Measurements from ENCODE around the gene ABCD2. TPM values are rescaled to one million over a fixed set of nuclear protein-coding genes. Genes with fewer than 3 reads are reported as not detected.

The ABCD2 gene
- total and polyA plus RNA-seq, 9 of the 15 experiments (the other 6 are each of a cell fraction or from before 2014, with no cell fraction given) = 0.01 to 0.08 (median 0.04) TPM; not detected in 3

DNA sequence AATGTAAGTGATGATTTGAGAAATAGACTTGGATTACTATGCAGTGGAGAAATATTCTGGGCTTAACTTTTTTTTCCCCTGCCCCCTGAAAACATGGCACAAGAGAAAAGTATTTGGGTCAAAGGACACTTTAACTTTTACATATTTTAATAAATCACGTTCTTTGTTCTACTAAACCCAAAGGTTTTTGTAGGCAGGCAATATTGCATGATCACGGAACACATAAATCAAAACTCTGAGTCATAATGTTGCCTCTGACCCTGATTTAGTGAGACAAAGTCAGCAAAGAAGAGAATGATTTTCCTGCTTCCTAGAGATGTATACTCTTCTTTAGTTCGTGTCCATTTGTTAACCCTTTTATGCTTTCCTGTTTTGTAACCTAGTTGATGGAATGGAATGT, 38.0 kb downstream of the ABCD2 start (continued):
- TF ChIP-seq ZNF592 (IDR thresholded peaks at IDR 0.05) = no peak

DNA sequence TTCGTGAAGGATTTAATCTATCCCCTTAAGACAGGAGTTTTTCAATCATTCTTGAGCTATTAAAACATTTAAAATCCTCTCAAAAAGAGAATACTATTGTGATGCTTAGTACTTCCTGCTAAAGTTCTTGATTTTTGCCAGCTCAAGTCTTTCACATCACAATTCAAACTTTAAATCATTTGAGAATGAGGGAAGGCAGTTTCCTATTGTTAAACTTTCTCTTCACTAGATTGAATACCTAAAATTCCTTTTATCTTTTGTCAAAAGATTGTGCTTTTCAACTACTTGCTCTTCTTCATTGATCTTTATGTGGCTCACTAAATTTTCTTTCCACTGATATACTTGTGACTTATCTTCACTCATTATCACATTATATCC, 44.1 kb downstream of the ABCD2 start:
- BruUV-seq (replicated peaks) = no TSS peak
- H3K79me2 ChIP-seq (ENCODE audit: control insufficient read depth, insufficient read depth, low read length) = no peaks in the 10 kb centered on the region
- no peaks in the 10 kb centered on the region for H3K9me1 ChIP-seq (ENCODE audit: control insufficient read depth, insufficient read depth, low read length)
- no peak overlapping the region for H3K4me3 ChIP-seq
- TF ChIP-seq POLR2A (conservative IDR thresholded peaks at IDR 0.05) = no peak
- TF ChIP-seq, protein P1, sequence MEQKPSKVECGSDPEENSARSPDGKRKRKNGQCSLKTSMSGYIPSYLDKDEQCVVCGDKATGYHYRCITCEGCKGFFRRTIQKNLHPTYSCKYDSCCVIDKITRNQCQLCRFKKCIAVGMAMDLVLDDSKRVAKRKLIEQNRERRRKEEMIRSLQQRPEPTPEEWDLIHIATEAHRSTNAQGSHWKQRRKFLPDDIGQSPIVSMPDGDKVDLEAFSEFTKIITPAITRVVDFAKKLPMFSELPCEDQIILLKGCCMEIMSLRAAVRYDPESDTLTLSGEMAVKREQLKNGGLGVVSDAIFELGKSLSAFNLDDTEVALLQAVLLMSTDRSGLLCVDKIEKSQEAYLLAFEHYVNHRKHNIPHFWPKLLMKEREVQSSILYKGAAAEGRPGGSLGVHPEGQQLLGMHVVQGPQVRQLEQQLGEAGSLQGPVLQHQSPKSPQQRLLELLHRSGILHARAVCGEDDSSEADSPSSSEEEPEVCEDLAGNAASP (IDR thresholded peaks at IDR 0.05) = no peak
- TF ChIP-seq RUNX1 (IDR thresholded peaks at IDR 0.05; ENCODE audit: low read depth) = no peak
- TF ChIP-seq TEAD2 (tag; IDR thresholded peaks at IDR 0.05) = no peak
- TF ChIP-seq ZNF384 (IDR thresholded peaks at IDR 0.05; ENCODE audit: low read depth, low read length) = no peak
- TF ChIP-seq THRAP3 (IDR thresholded peaks at IDR 0.05; ENCODE audit: borderline replicate concordance) = no peak
- no peak for TF ChIP-seq ZC3H8 (IDR thresholded peaks at IDR 0.05)
- TF ChIP-seq PHF20 (IDR thresholded peaks at IDR 0.05; ENCODE audit: partially characterized antibody) = no peak
- TF ChIP-seq ZBTB8A (IDR thresholded peaks at IDR 0.05; ENCODE audit: partially characterized antibody) = no peak
- TF ChIP-seq ZBTB12 (CRISPR knock-in tag; IDR thresholded peaks at IDR 0.05) = no peak
- TF ChIP-seq SP1 (CRISPR knock-in tag; IDR thresholded peaks at IDR 0.05) = no peak
- no peak for TF ChIP-seq KDM1A (IDR thresholded peaks at IDR 0.05)
- no peak for TF ChIP-seq ASH1L (IDR thresholded peaks at IDR 0.05; ENCODE audit: borderline replicate concordance, low read depth, partially characterized antibody)
- POLR2A ChIA-PET = no interaction called here
- 0% methylated on average over 1 of the region's 1 CpG for WGBS (ENCODE audit: insufficient coverage, low coverage, missing lambda C conversion rate)
- H3K27ac ChIP-seq (ENCODE audit: extremely low read depth, low read depth, low read length) = no peak overlapping the region
- ATAC-seq (no peak), DNase-seq (ENCODE audit: extremely low read depth in 1 of 4, low spot score in 3 of 4) (no peak), FAIRE-seq (no peak)
- H3K36me3 ChIP-seq (ENCODE audit: control insufficient read depth, insufficient read depth, low read length) = no peaks in the 10 kb centered on the region
- H3K4me1 ChIP-seq (replicated peaks in 1 of 2; ENCODE audit: control insufficient read depth in 2 of 2, insufficient read depth in 2 of 2, low read length in 2 of 2) = no peaks in the 10 kb centered on the region
- H4K20me1 ChIP-seq (replicated peaks; ENCODE audit: control insufficient read depth, insufficient read depth, low read length) = no peaks in the 10 kb centered on the region
- CTCF ChIA-PET (ENCODE audit: low intra/inter-chr PET ratio) = no interaction called here
- intact Hi-C loops (cut with micrococcal nuclease) = no loop called here
- in situ Hi-C loops (cut with MboI) = no loop called here
- H2AFZ ChIP-seq (ENCODE audit: low read depth, low read length) = no peak overlapping the region
- H3K4me2 ChIP-seq (ENCODE audit: insufficient read depth, low read length) = no peak overlapping the region
- H3K9ac ChIP-seq (ENCODE audit: insufficient read depth in 1 of 2, low read depth in 2 of 2, low read length in 2 of 2) = no peak overlapping the region
- no peaks in the 10 kb centered on the region for H3K27me3 ChIP-seq (ENCODE audit: control insufficient read depth in 2 of 2, insufficient read depth in 2 of 2, low read length in 2 of 2)
- H3K9me3 ChIP-seq (replicated peaks; ENCODE audit: control insufficient read depth, insufficient read depth, low read depth, low read length) = no peaks in the 10 kb centered on the region
